Neutrophil (primary cell): ENCODE results near the gene FGFR4.

Source experiments
- H3K27ac ChIP-seq: fragments of 200-600 bp; sonication (generic); 2 replicates; pipeline ENCODE4 v1.5.1; 2016; ENCODE audit warnings: mild to moderate bottlenecking, moderate library complexity
- H3K27me3 ChIP-seq: fragments of 200-600 bp; sonication (generic); 2 replicates; pipeline ENCODE4 v1.6.0; 2016; ENCODE audit warnings: mild to moderate bottlenecking
- H3K36me3 ChIP-seq: fragments of 200-600 bp; sonication (generic); 2 replicates; pipeline ENCODE4 v1.5.1; 2017
- H3K4me1 ChIP-seq, 2 experiments: fragments of 200-600 bp in 1 of 2; sonication (generic) in 1 of 2; 1 replicate in 1 of 2; 2 replicates in 1 of 2; pipeline versions ENCODE4 v1.5.1 to v1.6.1; 2013 to 2016; ENCODE audit warnings: low read depth in 1 of 2, low read length in 1 of 2, mild to moderate bottlenecking in 1 of 2, moderate library complexity in 1 of 2; ENCODE audit not compliant: control insufficient read depth in 1 of 2, insufficient read depth in 1 of 2
- H3K4me3 ChIP-seq, 2 experiments: fragments of 200-600 bp in 1 of 2; sonication (generic) in 1 of 2; 1 replicate in 1 of 2; 2 replicates in 1 of 2; pipeline ENCODE4 v1.5.1; 2013 to 2016; ENCODE audit warnings: low read depth in 1 of 2, low read length in 1 of 2, mild to moderate bottlenecking in 1 of 2, moderate library complexity in 1 of 2
- H3K9me3 ChIP-seq: fragments of 200-600 bp; sonication (generic); 2 replicates; pipeline ENCODE4 v1.5.1; 2016
- TF ChIP-seq, protein P1 (sequence below): fragments of 200-600 bp; sonication (generic); IDR thresholded peaks from 2 replicates; pipeline ENCODE4 v1.5.1; 2016; ENCODE audit warnings: antibody characterized with exemption

The FGFR4 gene

DNA sequence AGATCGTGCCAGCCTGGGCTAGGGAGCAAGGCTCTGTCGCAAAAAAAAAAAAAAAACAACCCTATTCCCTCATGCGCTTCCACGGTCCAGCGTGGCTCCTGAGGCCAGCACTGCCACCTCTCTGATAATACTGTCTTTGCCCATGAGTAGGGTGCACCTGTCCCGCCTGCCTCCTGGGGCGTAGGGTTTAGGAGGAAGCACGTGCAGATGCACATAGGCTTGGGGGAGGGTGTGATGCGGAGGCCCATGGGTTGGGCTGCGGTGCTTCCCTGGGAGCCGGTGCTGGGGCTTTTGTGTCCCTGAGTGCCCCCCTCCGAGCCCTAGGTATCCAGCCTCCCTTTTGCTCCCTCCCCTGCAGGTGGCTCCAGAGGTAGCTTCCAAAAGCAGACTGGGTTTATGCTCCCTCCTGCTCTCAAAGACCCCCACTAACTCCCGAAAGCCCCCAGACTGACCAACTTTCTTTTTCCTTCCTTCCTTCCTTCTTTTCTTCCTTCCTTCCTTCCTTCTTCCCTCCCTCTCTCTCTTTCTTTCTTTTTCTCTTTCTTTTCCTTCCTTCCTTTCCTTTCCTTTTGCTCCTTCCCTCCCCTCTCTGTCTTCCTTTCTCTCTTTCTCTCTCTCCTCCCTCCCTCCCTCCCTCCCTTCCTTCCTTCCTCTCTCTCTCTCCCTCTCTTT, 12.8 kb downstream of the FGFR4 start:
- TF ChIP-seq, protein P1, sequence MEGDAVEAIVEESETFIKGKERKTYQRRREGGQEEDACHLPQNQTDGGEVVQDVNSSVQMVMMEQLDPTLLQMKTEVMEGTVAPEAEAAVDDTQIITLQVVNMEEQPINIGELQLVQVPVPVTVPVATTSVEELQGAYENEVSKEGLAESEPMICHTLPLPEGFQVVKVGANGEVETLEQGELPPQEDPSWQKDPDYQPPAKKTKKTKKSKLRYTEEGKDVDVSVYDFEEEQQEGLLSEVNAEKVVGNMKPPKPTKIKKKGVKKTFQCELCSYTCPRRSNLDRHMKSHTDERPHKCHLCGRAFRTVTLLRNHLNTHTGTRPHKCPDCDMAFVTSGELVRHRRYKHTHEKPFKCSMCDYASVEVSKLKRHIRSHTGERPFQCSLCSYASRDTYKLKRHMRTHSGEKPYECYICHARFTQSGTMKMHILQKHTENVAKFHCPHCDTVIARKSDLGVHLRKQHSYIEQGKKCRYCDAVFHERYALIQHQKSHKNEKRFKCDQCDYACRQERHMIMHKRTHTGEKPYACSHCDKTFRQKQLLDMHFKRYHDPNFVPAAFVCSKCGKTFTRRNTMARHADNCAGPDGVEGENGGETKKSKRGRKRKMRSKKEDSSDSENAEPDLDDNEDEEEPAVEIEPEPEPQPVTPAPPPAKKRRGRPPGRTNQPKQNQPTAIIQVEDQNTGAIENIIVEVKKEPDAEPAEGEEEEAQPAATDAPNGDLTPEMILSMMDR = no peak
- peaks cover 16% of the 10 kb centered on the region for H3K27me3 ChIP-seq
- H3K4me3 ChIP-seq = no peak overlapping the region

DNA sequence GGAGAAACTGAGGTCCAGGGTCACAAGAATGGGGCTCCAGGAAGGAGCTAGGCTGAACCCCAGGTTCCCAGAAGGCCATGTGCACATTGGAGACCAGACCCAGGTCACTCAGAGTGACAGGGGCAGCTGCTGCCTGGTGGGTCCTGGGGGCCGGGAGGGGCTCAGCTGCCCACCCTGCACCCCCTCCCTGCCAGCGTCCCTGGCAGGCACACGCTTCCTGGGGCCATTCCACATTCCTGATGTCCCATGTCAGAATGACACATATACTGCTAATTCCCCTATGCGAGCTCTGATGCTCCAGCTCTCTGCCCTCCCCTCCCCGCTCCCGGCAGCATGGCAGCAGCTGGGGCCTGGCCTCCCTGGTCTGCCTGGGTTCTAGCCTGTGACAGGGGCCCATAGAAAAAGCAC, 14.0 kb downstream of the FGFR4 start:
- Histone ChIP-seq H3K36me3 (no peaks in the 10 kb centered on the region), H3K27me3 (peaks cover 23% of the 10 kb centered on the region), H3K27ac (no peak overlapping the region), H3K9me3 (no peaks in the 10 kb centered on the region), H3K4me1 (no peaks in the 10 kb centered on the region), H3K4me3 (no peak overlapping the region)
- TF ChIP-seq, protein P1 = no peak

More for the DNA sequence above, 12.8 kb downstream of the FGFR4 start:
- peaks cover 4% of the 10 kb centered on the region in 2 experiments for H3K4me1 ChIP-seq
- no peaks in the 10 kb centered on the region for H3K9me3 ChIP-seq
- H3K36me3 ChIP-seq = no peaks in the 10 kb centered on the region
- H3K27ac ChIP-seq = no peak overlapping the region

DNA sequence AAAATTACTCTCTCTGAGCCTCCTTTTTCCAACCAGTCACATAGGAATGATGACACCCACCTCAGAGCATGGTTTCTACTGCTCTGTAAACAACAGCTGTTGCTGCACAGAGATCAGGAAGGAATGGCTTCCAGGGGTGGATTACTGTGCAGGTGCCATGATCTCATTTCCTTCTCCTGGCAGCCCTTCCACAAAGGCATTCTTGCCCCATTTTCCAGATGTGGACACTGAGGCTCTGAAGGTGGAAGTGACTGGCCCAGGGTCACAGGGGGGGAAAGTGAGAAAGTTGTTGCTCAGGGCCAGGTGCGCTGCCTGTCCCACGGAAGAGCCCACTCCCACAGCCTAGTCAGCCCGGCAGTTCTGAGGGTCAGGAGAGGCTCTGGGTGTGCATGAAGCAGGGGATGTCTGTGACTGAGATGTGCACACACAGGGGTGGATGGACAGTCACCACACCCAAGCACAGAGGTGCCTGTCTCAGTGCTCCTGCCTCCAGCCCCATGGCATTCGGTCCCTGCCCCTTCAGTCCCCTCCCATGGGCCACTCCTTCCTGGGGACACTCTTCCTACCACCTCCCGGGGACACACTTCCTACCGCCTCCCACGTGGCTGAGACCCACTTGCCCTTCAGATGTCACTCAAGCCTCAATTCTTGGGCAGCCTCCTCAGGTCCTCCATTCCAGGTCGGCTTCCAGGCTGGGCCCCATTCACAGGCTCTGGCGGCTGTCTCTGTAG, 17.0 kb downstream of the FGFR4 start:
- Histone ChIP-seq H3K9me3 (no peaks in the 10 kb centered on the region), H3K27ac (no peak overlapping the region), H3K4me1 (no peaks in the 10 kb centered on the region), H3K4me3 (no peak overlapping the region), H3K36me3 (no peaks in the 10 kb centered on the region), H3K27me3 (peaks cover 28% of the 10 kb centered on the region)
- TF ChIP-seq, protein P1 = no peak

DNA sequence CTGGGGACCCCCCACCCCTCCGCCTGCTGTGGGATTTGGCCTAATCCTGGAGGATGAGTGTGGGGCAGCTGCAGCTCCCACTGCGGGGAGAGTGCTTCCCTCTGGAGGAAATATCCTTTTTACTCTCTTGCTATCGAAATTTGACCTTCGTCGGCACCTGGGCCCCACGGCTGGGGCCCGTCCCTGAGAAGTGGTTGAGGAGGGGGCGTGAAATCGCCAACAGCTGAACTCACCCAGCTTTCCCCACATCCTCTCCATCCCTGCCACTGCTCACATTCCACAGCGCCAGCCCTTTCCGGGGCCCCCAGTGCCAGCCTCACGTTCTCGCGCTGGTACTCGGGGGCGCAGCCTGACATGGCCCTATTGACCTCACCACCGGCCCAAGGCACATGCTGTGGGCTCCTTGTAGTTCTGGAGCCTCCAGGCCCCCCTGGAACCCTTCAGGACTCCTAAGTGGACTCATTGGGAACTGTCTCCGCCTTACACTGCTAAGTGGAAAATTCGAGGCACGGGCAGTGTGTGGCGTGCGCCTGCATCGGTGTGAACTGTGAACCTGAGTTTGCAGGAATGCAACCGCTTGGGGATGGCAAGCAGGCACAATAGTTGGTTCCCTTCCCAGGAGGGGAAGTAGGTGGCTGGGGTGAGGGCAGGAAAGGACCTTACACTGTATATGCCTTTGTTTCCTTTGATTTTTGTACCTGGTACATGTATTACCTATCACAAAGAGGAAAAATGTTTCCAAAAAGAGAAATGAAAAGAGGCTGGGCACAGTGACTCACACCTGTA, 19.2 kb downstream of the FGFR4 start:
- H3K4me1 ChIP-seq = no peaks in the 10 kb centered on the region
- H3K27ac ChIP-seq = no peak overlapping the region
- H3K36me3 ChIP-seq = no peaks in the 10 kb centered on the region
- no peaks in the 10 kb centered on the region for H3K9me3 ChIP-seq
- no peak overlapping the region for H3K4me3 ChIP-seq
- H3K27me3 ChIP-seq = peaks cover 21% of the 10 kb centered on the region
- TF ChIP-seq, protein P1 = no peak

DNA sequence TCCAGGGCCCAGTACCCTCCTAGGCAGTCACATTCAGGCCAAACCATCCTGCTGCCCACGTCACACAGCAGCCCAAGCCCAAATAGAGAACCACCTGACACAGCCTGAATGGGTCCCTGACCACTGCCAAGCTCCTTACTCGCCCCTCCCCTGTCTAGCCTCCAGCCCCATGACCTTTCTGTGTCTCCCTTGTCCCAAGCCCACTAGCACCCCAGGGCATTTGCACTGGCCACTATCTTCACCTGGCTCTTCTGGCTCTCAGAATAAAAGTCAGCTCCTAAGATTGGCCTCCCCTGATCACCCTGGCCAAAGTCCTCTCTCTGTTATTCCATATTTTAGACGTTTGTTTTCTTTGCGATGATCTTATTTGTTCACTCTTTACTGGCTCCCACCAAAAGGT, 20.4 kb downstream of the FGFR4 start:
- Histone ChIP-seq H3K36me3 (no peaks in the 10 kb centered on the region), H3K4me1 (peaks cover 0 to 5% of the 10 kb centered on the region in 2 experiments), H3K9me3 (no peaks in the 10 kb centered on the region), H3K4me3 (no peak overlapping the region), H3K27me3 (peaks cover 21% of the 10 kb centered on the region), H3K27ac (no peak overlapping the region)
- TF ChIP-seq, protein P1 = no peak
